Measurements from ENCODE around the gene TFPI.

GRCh38 chr2:187546762-187547333, 7.4 kb downstream of the TFPI start:
- TF ChIP-seq, protein P1, sequence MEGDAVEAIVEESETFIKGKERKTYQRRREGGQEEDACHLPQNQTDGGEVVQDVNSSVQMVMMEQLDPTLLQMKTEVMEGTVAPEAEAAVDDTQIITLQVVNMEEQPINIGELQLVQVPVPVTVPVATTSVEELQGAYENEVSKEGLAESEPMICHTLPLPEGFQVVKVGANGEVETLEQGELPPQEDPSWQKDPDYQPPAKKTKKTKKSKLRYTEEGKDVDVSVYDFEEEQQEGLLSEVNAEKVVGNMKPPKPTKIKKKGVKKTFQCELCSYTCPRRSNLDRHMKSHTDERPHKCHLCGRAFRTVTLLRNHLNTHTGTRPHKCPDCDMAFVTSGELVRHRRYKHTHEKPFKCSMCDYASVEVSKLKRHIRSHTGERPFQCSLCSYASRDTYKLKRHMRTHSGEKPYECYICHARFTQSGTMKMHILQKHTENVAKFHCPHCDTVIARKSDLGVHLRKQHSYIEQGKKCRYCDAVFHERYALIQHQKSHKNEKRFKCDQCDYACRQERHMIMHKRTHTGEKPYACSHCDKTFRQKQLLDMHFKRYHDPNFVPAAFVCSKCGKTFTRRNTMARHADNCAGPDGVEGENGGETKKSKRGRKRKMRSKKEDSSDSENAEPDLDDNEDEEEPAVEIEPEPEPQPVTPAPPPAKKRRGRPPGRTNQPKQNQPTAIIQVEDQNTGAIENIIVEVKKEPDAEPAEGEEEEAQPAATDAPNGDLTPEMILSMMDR (IDR thresholded peaks at IDR 0.05): no peak
- TF ChIP-seq POLR2A (IDR thresholded peaks at IDR 0.05) (no peak), EP300 (IDR thresholded peaks at IDR 0.05) (no peak)
